ENCODE results near the gene HRC. TPM values are rescaled to one million over a fixed set of nuclear protein-coding genes. Genes with fewer than 3 reads are reported as not detected.

Gene HRC
- total and polyA plus RNA-seq, 7 experiments from 2014 or later, result not detected

GRCh38 chr19:49114630-49115363, 40.4 kb downstream of the HRC start:
- Mint-ChIP-seq H3K4me3 (peak overlapping the region; percentile 77 to 94 (median 84)), H3K4me1 (peaks cover 27 to 48% (median 34%) of the 10 kb centered on the region in 7 donors), H3K36me3 (no peaks in the 10 kb centered on the region), H3K27ac (peak overlapping the region in 7 of 9 donors; percentile 47 to 91 (median 69)), H3K9me3 (no peaks in the 10 kb centered on the region), H3K27me3 (peaks cover 0 to 2% (median 0%) of the 10 kb centered on the region in 5 donors)
- Histone ChIP-seq H3K36me3 (ENCODE audit: control insufficient read depth in 2 of 3, insufficient read depth in 3 of 3, low read length in 3 of 3) (peaks cover 0 to 4% (median 0%) of the 10 kb centered on the region in 3 experiments), H3K9me3 (ENCODE audit: control insufficient read depth in 2 of 3, low read length in 3 of 3) (no peaks in the 10 kb centered on the region), H3K27ac (ENCODE audit: low read depth, low read length) (peak overlapping the region; percentile 72), H3K4me3 (ENCODE audit: low read length) (peak overlapping the region; percentile 54), H3K27me3 (ENCODE audit: control insufficient read depth in 2 of 2, insufficient read depth in 2 of 2, low read length in 2 of 2) (no peaks in the 10 kb centered on the region), H3K4me1 (ENCODE audit: control insufficient read depth in 2 of 2, insufficient read depth in 2 of 2, low read length in 2 of 2) (peaks cover 15 to 19% of the 10 kb centered on the region in 2 donors)
- ATAC-seq (no peak), DNase-seq (peak in 8 of 9 donors; percentile 27 to 61 (median 52))
- intact Hi-C loops (cut with micrococcal nuclease), result loop anchor here (1.0 to 10.0 kb wide), 14 partner anchors 14 to 913 kb away; partner anchors contain the start of genes ALDH16A1 (in 1 of the 2), DBP (in 1 of the 2), FLT3LG (in 1 of the 2) and GYS1 (in 1 of the 2)
- ChIA-PET CTCF (interaction anchor here (0.5 to 2.2 kb wide), 6 partner anchors 17 to 459 kb away, joined by 3 to 17 read pairs (median 3); no protein-coding TSS in a partner anchor), POLR2A (interaction anchor here (0.8 to 1.2 kb wide), 6 partner anchors 13 to 153 kb away, joined by 3 to 13 read pairs (median 3); no protein-coding TSS in a partner anchor)

- DNase-seq (peak; percentile 62 to 94 (median 85)), ATAC-seq (peak; percentile 74)
- Mint-ChIP-seq H3K27ac (peak within 1 kb of the TSS in 8 of 9 donors; percentile 45 to 91 (median 84)), H3K4me1 (peaks cover 28 to 48% (median 34%) of the 10 kb centered on the region in 7 donors), H3K36me3 (peaks cover 0 to 2% (median 0%) of the 10 kb centered on the region in 5 donors), H3K9me3 (no peaks in the 10 kb centered on the region), H3K4me3 (peak within 1 kb of the TSS; percentile 83 to 94 (median 89)), H3K27me3 (no peaks in the 10 kb centered on the region)
- intact Hi-C loops (cut with micrococcal nuclease), result loop anchor here (1.0 to 10.0 kb wide), 7 partner anchors 14 to 479 kb away; partner anchors contain the start of genes DBP (in 1 of the 2), FLT3LG (in 1 of the 2), GYS1 (in 1 of the 2) and RUVBL2 (in 1 of the 2)
- Histone ChIP-seq H3K36me3 (ENCODE audit: control insufficient read depth in 2 of 3, insufficient read depth in 3 of 3, low read length in 3 of 3) (peaks cover 0 to 7% (median 0%) of the 10 kb centered on the region in 3 experiments), H3K4me3 (ENCODE audit: low read length) (peak within 1 kb of the TSS; percentile 66), H3K9me3 (ENCODE audit: control insufficient read depth in 2 of 3, low read length in 3 of 3) (no peaks in the 10 kb centered on the region), H3K27ac (ENCODE audit: low read depth, low read length) (peak within 1 kb of the TSS; percentile 72), H3K27me3 (ENCODE audit: control insufficient read depth in 2 of 2, insufficient read depth in 2 of 2, low read length in 2 of 2) (no peaks in the 10 kb centered on the region), H3K4me1 (ENCODE audit: control insufficient read depth in 2 of 2, insufficient read depth in 2 of 2, low read length in 2 of 2) (peaks cover 15 to 19% of the 10 kb centered on the region in 2 donors)
- CTCF ChIA-PET, result interaction anchor here (0.6 to 2.2 kb wide), 10 partner anchors 8 to 90 kb away, joined by 3 to 17 read pairs (median 3); no protein-coding TSS in a partner anchor
- POLR2A ChIA-PET, result interaction anchor here (0.8 to 1.5 kb wide), 10 partner anchors 13 to 388 kb away, joined by 3 to 13 read pairs (median 3); partner anchors contain the start of gene FTL
Measured at GRCh38 chr19:49113762-49114629, 41.2 kb downstream of the HRC start, which contains the start of gene LIN7B. Gene LIN7B (plus strand): TSS chr19:49114370. CDS start chr19:49114405, 35 bp downstream.

GRCh38 chr19:49111218-49111998, 43.8 kb downstream of the HRC start:
- Histone ChIP-seq H3K4me1 (ENCODE audit: control insufficient read depth in 2 of 2, insufficient read depth in 2 of 2, low read length in 2 of 2) (peaks cover 8 to 11% of the 10 kb centered on the region in 2 donors), H3K27ac (ENCODE audit: low read depth, low read length) (no peak overlapping the region), H3K9me3 (ENCODE audit: control insufficient read depth in 2 of 3, low read length in 3 of 3) (no peaks in the 10 kb centered on the region), H3K36me3 (ENCODE audit: control insufficient read depth in 2 of 3, insufficient read depth in 3 of 3, low read length in 3 of 3) (peaks cover 0 to 33% (median 8%) of the 10 kb centered on the region in 3 experiments), H3K27me3 (ENCODE audit: control insufficient read depth in 2 of 2, insufficient read depth in 2 of 2, low read length in 2 of 2) (no peaks in the 10 kb centered on the region), H3K4me3 (ENCODE audit: low read length) (no peak overlapping the region)
- Mint-ChIP-seq H3K27me3 (no peaks in the 10 kb centered on the region), H3K4me3 (peak overlapping the region in 2 of 10 donors; percentile 21 to 25), H3K27ac (peak overlapping the region in 1 of 9 donors; percentile 13), H3K4me1 (peaks cover 19 to 31% (median 24%) of the 10 kb centered on the region in 7 donors), H3K36me3 (peaks cover 5 to 20% (median 10%) of the 10 kb centered on the region in 5 donors), H3K9me3 (no peaks in the 10 kb centered on the region)
- ATAC-seq, result no peak
- POLR2A ChIA-PET, result interaction anchor here (0.6 to 1.1 kb wide), 2 partner anchors 16 to 17 kb away, joined by 4 read pairs; no protein-coding TSS in a partner anchor
- intact Hi-C loops (cut with micrococcal nuclease), result loop anchor here in 1 of 2 donors (10.0 kb wide), 3 partner anchors 363 to 477 kb away; partner anchors contain the start of genes DBP and FLT3LG
- DNase-seq, result no peak
- CTCF ChIA-PET, result interaction anchor here (0.6 to 1.1 kb wide), 3 partner anchors 13 to 758 kb away, joined by 3 to 4 read pairs (median 3); no protein-coding TSS in a partner anchor

- H3K4me3 Mint-ChIP-seq, result no peak overlapping the region
- DNase-seq, result no peak
- CTCF ChIA-PET, result interaction anchor here (1.1 kb wide), 1 partner anchor 36 kb away, joined by 3 read pairs; no protein-coding TSS in a partner anchor
- Histone ChIP-seq H3K4me1 (ENCODE audit: control insufficient read depth in 2 of 2, insufficient read depth in 2 of 2, low read length in 2 of 2) (peaks cover 8 to 11% of the 10 kb centered on the region in 2 donors), H3K4me3 (ENCODE audit: low read length) (no peak overlapping the region), H3K27ac (ENCODE audit: low read depth, low read length) (no peak overlapping the region), H3K36me3 (ENCODE audit: control insufficient read depth in 2 of 3, insufficient read depth in 3 of 3, low read length in 3 of 3) (peaks cover 0 to 41% (median 8%) of the 10 kb centered on the region in 3 experiments), H3K9me3 (ENCODE audit: control insufficient read depth in 2 of 3, low read length in 3 of 3) (no peaks in the 10 kb centered on the region), H3K27me3 (ENCODE audit: control insufficient read depth in 2 of 2, insufficient read depth in 2 of 2, low read length in 2 of 2) (no peaks in the 10 kb centered on the region)
- no peak overlapping the region for H3K27ac Mint-ChIP-seq
- peaks cover 5 to 20% (median 10%) of the 10 kb centered on the region in 5 donors for H3K36me3 Mint-ChIP-seq
- peaks cover 15 to 30% (median 23%) of the 10 kb centered on the region in 7 donors for H3K4me1 Mint-ChIP-seq
- ATAC-seq, result no peak
- no peaks in the 10 kb centered on the region for H3K9me3 Mint-ChIP-seq
- POLR2A ChIA-PET, result interaction anchor here (1.1 kb wide), 1 partner anchor 18 kb away, joined by 4 read pairs; no protein-coding TSS in a partner anchor
- intact Hi-C loops (cut with micrococcal nuclease), result loop anchor here in 1 of 2 donors (10.0 kb wide), 3 partner anchors 364 to 476 kb away; partner anchors contain the start of genes DBP and FLT3LG
- H3K27me3 Mint-ChIP-seq, result no peaks in the 10 kb centered on the region
Measured at GRCh38 chr19:49110567-49110966, 44.6 kb downstream of the HRC start.

GRCh38 chr19:49109569-49110233, 45.5 kb downstream of the HRC start:
- ATAC-seq (no peak), DNase-seq (no peak)
- Histone ChIP-seq H3K9me3 (ENCODE audit: control insufficient read depth in 2 of 3, low read length in 3 of 3) (no peaks in the 10 kb centered on the region), H3K36me3 (ENCODE audit: control insufficient read depth in 2 of 3, insufficient read depth in 3 of 3, low read length in 3 of 3) (peaks cover 0 to 48% (median 12%) of the 10 kb centered on the region in 3 experiments), H3K27me3 (ENCODE audit: control insufficient read depth in 2 of 2, insufficient read depth in 2 of 2, low read length in 2 of 2) (no peaks in the 10 kb centered on the region), H3K27ac (ENCODE audit: low read depth, low read length) (no peak overlapping the region), H3K4me3 (ENCODE audit: low read length) (no peak overlapping the region), H3K4me1 (ENCODE audit: control insufficient read depth in 2 of 2, insufficient read depth in 2 of 2, low read length in 2 of 2) (peaks cover 4 to 6% of the 10 kb centered on the region in 2 donors)
- CTCF ChIA-PET, result interaction anchor here (0.9 to 1.0 kb wide), 2 partner anchors 8 to 12 kb away, joined by 3 read pairs; no protein-coding TSS in a partner anchor
- intact Hi-C loops (cut with micrococcal nuclease), result loop anchor here in 1 of 2 donors (10.0 kb wide), 3 partner anchors 365 to 475 kb away; partner anchors contain the start of genes DBP and FLT3LG
- no peak overlapping the region for H3K4me3 Mint-ChIP-seq
- H3K4me1 Mint-ChIP-seq, result peaks cover 9 to 27% (median 18%) of the 10 kb centered on the region in 7 donors
- peaks cover 5 to 26% (median 15%) of the 10 kb centered on the region in 5 donors for H3K36me3 Mint-ChIP-seq
- POLR2A ChIA-PET, result no interaction called here
- no peaks in the 10 kb centered on the region for H3K27me3 Mint-ChIP-seq
- peak overlapping the region in 2 of 9 donors; percentile 0 to 34 for H3K27ac Mint-ChIP-seq
- peaks cover 0 to 1% (median 0%) of the 10 kb centered on the region in 11 donors for H3K9me3 Mint-ChIP-seq

Measured in naive thymus-derived CD4-positive, alpha-beta T cell (primary cell).